ENCODE data around the gene EDC3. TPM values are rescaled to one million over a fixed set of nuclear protein-coding genes. Genes with fewer than 3 reads are reported as not detected.

EDC3 gene
- total RNA-seq, 2 donors from 2014 or later, result 20.6 to 36.8 TPM

GRCh38 chr15:74595271-74595670, 100.6 kb downstream of the EDC3 start:
- H3K27ac ChIP-seq, result no peak overlapping the region
- no peak for TF ChIP-seq POLR2A (IDR thresholded peaks at IDR 0.05)
- no peak for TF ChIP-seq CTCF (IDR thresholded peaks at IDR 0.05)
- H3K9me3 ChIP-seq, result no peaks in the 10 kb centered on the region
- DNase-seq (ENCODE audit: low spot score), result no peak
- 85% methylated on average over 5 of the region's 5 CpGs for WGBS
- intact Hi-C loops (cut with DNase I), result loop anchor here (5.0 kb wide), 1 partner anchor 53 kb away; the partner anchor contains the start of gene ARID3B
- H3K36me3 ChIP-seq, result no peaks in the 10 kb centered on the region
- no peak overlapping the region for H3K4me3 ChIP-seq
- peaks cover 9% of the 10 kb centered on the region for H3K4me1 ChIP-seq (replicated peaks)
- no peaks in the 10 kb centered on the region for H3K27me3 ChIP-seq (replicated peaks; ENCODE audit: insufficient read depth)

- no peaks in the 10 kb centered on the region for H3K27me3 ChIP-seq (replicated peaks; ENCODE audit: insufficient read depth)
- 94% methylated on average over 4 of the region's 4 CpGs for WGBS
- no peaks in the 10 kb centered on the region for H3K36me3 ChIP-seq
- TF ChIP-seq CTCF (IDR thresholded peaks at IDR 0.05) (no peak), POLR2A (IDR thresholded peaks at IDR 0.05) (no peak), POLR2AphosphoS5 (IDR thresholded peaks at IDR 0.05) (no peak)
- H3K27ac ChIP-seq, result no peak overlapping the region
- intact Hi-C loops (cut with DNase I), result no loop called here
- H3K4me1 ChIP-seq (replicated peaks), result peaks cover 5% of the 10 kb centered on the region
- no peak for DNase-seq (ENCODE audit: low spot score)
- H3K4me3 ChIP-seq, result no peak overlapping the region
- H3K9me3 ChIP-seq, result no peaks in the 10 kb centered on the region
Observed at GRCh38 chr15:74594455-74594854, 101.4 kb downstream of the EDC3 start.

GRCh38 chr15:74593122-74593521, 102.7 kb downstream of the EDC3 start:
- TF ChIP-seq CTCF (IDR thresholded peaks at IDR 0.05) (no peak), POLR2A (IDR thresholded peaks at IDR 0.05) (no peak), POLR2AphosphoS5 (IDR thresholded peaks at IDR 0.05) (no peak)
- no peak overlapping the region for H3K27ac ChIP-seq
- no peak for DNase-seq (ENCODE audit: low spot score)
- H3K36me3 ChIP-seq, result no peaks in the 10 kb centered on the region
- peaks cover 2% of the 10 kb centered on the region for H3K4me1 ChIP-seq (replicated peaks)
- H3K9me3 ChIP-seq, result no peaks in the 10 kb centered on the region
- no peaks in the 10 kb centered on the region for H3K27me3 ChIP-seq (replicated peaks; ENCODE audit: insufficient read depth)
- intact Hi-C loops (cut with DNase I), result no loop called here
- WGBS, result 86% methylated on average over 7 of the region's 7 CpGs
- no peak overlapping the region for H3K4me3 ChIP-seq

- no peak overlapping the region for H3K4me3 ChIP-seq
- H3K27me3 ChIP-seq (replicated peaks; ENCODE audit: insufficient read depth), result no peaks in the 10 kb centered on the region
- intact Hi-C loops (cut with DNase I), result no loop called here
- H3K4me1 ChIP-seq (replicated peaks), result no peaks in the 10 kb centered on the region
- no peaks in the 10 kb centered on the region for H3K36me3 ChIP-seq
- no peak for DNase-seq (ENCODE audit: low spot score)
- no peaks in the 10 kb centered on the region for H3K9me3 ChIP-seq
- no peak overlapping the region for H3K27ac ChIP-seq
- TF ChIP-seq POLR2AphosphoS5 (IDR thresholded peaks at IDR 0.05), result no peak
- 61% methylated on average over 3 of the region's 3 CpGs for WGBS
Observed at GRCh38 chr15:74592222-74592621, 103.6 kb downstream of the EDC3 start.

GRCh38 chr15:74589826-74590225, 106.0 kb downstream of the EDC3 start:
- Histone ChIP-seq H3K9me3 (no peaks in the 10 kb centered on the region), H3K27me3 (replicated peaks; ENCODE audit: insufficient read depth) (no peaks in the 10 kb centered on the region), H3K4me1 (replicated peaks) (no peaks in the 10 kb centered on the region), H3K4me3 (no peak overlapping the region), H3K36me3 (no peaks in the 10 kb centered on the region), H3K27ac (no peak overlapping the region)
- no peak for TF ChIP-seq CTCF (IDR thresholded peaks at IDR 0.05)
- TF ChIP-seq POLR2A (IDR thresholded peaks at IDR 0.05), result no peak
- intact Hi-C loops (cut with DNase I), result no loop called here
- WGBS, result 96% methylated on average over 6 of the region's 6 CpGs
- DNase-seq (ENCODE audit: low spot score), result no peak

Measured in prostate gland (tissue), 2 donors.